ENCODE results near the gene ARID1A.

The ARID1A gene

DNA sequence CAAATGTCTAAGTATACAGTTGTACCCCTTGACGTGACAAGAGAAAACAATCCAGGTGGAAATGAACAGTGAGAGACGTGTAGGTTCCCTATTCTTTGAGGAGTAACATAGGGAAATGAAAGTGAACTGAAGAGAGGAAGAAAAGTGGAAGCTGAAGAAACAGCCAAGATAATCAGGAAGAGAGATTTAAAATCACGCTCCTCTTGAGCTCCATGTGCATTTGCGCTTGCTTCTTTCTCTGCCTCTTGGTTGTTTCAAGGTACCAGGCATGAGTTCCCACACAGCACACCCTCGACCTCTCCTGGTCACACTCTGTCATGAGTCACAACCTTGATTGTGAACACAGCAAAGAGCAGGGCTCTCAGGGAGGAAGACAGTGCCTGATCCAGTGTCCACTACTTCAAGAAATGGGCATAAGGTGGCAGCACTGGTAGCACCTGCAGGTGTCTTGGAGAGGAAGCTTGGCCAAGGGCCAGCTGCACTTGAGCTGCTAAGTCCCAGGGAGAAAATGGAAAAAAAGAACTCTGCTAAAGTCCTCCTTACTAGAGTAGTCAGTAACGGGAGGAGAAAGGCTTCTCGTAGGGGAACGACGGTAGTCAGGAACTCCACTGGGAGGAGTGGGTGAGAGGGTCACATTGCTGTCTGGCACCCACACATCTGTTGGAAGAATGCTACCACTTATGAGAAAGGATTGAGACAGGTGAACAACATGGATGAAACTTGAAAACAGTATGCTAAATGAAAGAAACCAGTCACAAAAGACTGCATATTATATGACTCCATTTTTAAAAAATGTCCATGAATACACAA, 18.3 kb upstream of the ARID1A start:
- no peak overlapping the region for H4K91ac ChIP-seq (ENCODE audit: low read depth, low read length, poor library complexity)
- H3K14ac ChIP-seq (ENCODE audit: low read length) = no peak overlapping the region
- no peak overlapping the region for H2BK5ac ChIP-seq (ENCODE audit: low read length)
- H3K36me3 ChIP-seq (replicated peaks in 1 of 2; ENCODE audit: control insufficient read depth in 2 of 2, insufficient read depth in 2 of 2, low read length in 2 of 2) = no peaks in the 10 kb centered on the region
- no peak overlapping the region for H3K18ac ChIP-seq (ENCODE audit: low read length)
- H2AFZ ChIP-seq (ENCODE audit: low read length) = peak overlapping the region; percentile 19
- H2AK5ac ChIP-seq (ENCODE audit: low read depth, low read length) = no peak overlapping the region
- DNase-seq (ENCODE audit: low spot score) = no peak
- no peak overlapping the region for H3K4me3 ChIP-seq (ENCODE audit: low read length in 2 of 2)
- H2BK120ac ChIP-seq (ENCODE audit: low read depth, low read length) = no peak overlapping the region
- no peaks in the 10 kb centered on the region for H3K79me1 ChIP-seq (ENCODE audit: low read depth, low read length)
- no peak overlapping the region for H3K4ac ChIP-seq (ENCODE audit: low read length)
- no peak overlapping the region for H2BK15ac ChIP-seq (ENCODE audit: low read length)
- H4K8ac ChIP-seq (ENCODE audit: low read depth, low read length) = no peak overlapping the region
- peaks cover 0 to 3% (median 0%) of the 10 kb centered on the region in 3 experiments for H3K27me3 ChIP-seq (ENCODE audit: control insufficient read depth in 3 of 3, insufficient read depth in 3 of 3, low read depth in 1 of 3, low read length in 3 of 3)
- H3K27ac ChIP-seq (replicated peaks; ENCODE audit: low read length) = no peak overlapping the region
- H3K4me1 ChIP-seq (ENCODE audit: control insufficient read depth in 2 of 2, insufficient read depth in 1 of 2, low read depth in 1 of 2, low read length in 2 of 2) = no peaks in the 10 kb centered on the region
- no peak overlapping the region for H2BK12ac ChIP-seq (ENCODE audit: low read length)
- H3K9me3 ChIP-seq (replicated peaks in 1 of 2; ENCODE audit: control insufficient read depth in 2 of 2, insufficient read depth in 1 of 2, low read depth in 1 of 2, low read length in 2 of 2) = no peaks in the 10 kb centered on the region
- H3K9ac ChIP-seq (ENCODE audit: low read depth, low read length, poor library complexity) = no peak overlapping the region
- WGBS, 2 donors (ENCODE audit: extremely low coverage in 2 of 2, insufficient read length in 2 of 2, insufficient replicate concordance in 1 of 2) = no CpG with 5 or more reads among the region's 9 CpGs
- no peak overlapping the region for H3K23ac ChIP-seq (ENCODE audit: low read depth, low read length, poor library complexity)
- H3K4me2 ChIP-seq (ENCODE audit: insufficient read depth, low read length, poor library complexity, severe bottlenecking) = no peak overlapping the region

DNA sequence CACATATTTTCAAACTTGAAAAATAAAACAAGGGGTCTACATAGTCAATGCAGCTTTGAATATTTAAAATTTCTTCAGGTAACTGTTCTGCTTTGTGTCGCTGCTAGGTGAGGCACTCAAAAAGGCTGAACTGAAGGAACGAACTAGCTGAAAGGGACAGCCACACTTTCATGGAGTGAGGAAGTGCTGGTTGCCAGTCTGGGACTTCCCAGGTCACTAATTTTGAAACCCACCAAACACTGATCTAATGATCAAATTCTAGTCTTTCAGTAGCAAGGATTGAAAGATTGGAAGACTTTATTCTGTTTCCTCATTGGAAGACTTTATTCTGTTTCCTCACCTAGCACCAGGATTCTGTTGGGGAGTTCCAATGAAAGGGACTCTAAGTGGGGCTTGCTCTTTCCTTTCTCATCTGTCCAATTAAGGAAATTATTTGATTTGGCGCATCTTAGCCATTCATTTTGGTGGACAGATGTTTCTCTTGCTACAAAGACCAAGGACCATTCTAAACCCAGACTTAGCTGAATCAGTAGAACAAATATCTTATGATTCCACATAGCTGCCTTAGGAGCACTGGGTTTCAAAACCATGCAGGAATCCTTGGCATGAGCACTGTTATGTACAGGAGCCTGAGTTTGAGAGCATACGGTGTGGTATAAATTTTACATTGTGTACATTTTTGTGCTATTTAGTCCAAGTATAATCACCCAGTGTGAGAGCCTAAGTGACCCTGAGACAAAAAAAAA, 10.9 kb upstream of the ARID1A start:
- no peak overlapping the region for H2BK120ac ChIP-seq (ENCODE audit: low read depth, low read length)
- WGBS, 2 donors (ENCODE audit: extremely low coverage in 2 of 2, insufficient read length in 2 of 2, insufficient replicate concordance in 1 of 2) = no CpG with 5 or more reads among the region's 4 CpGs
- no peak for DNase-seq (ENCODE audit: low spot score)

DNA sequence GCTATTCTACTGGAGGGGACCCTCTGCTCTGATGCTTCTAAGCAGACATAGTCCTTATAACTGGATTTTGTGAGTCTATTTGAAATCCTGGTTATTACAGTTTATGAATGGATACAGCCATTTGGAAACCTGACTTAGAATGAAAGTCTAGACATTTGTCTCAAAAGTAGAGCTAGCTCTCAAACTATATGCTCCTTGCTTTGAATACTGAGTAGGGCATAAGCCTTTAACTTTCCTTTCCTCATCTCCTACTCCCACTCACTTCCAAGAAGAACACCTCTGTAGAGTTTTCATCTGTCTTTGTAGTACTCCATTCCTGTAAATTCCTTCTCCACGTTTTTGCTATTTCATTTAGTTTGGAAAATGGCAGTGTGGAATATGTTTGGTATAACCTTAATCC, 9.0 kb upstream of the ARID1A start:
- Histone ChIP-seq H2AFZ (ENCODE audit: low read length) (no peak overlapping the region), H3K27ac (replicated peaks; ENCODE audit: low read length) (no peak overlapping the region), H3K4ac (ENCODE audit: low read length) (no peak overlapping the region), H3K23ac (ENCODE audit: low read depth, low read length, poor library complexity) (no peak overlapping the region), H3K14ac (ENCODE audit: low read length) (no peak overlapping the region), H3K4me1 (ENCODE audit: control insufficient read depth in 2 of 2, insufficient read depth in 1 of 2, low read depth in 1 of 2, low read length in 2 of 2) (no peaks in the 10 kb centered on the region), H2AK5ac (ENCODE audit: low read depth, low read length) (no peak overlapping the region), H4K8ac (ENCODE audit: low read depth, low read length) (no peak overlapping the region), H3K4me2 (ENCODE audit: insufficient read depth, low read length, poor library complexity, severe bottlenecking) (no peak overlapping the region), H3K36me3 (replicated peaks in 1 of 2; ENCODE audit: control insufficient read depth in 2 of 2, insufficient read depth in 2 of 2, low read length in 2 of 2) (no peaks in the 10 kb centered on the region), H3K79me1 (ENCODE audit: low read depth, low read length) (no peaks in the 10 kb centered on the region), H3K9me3 (replicated peaks in 1 of 2; ENCODE audit: control insufficient read depth in 2 of 2, insufficient read depth in 1 of 2, low read depth in 1 of 2, low read length in 2 of 2) (no peaks in the 10 kb centered on the region), H2BK120ac (ENCODE audit: low read depth, low read length) (no peak overlapping the region), H4K91ac (ENCODE audit: low read depth, low read length, poor library complexity) (no peak overlapping the region), H2BK12ac (ENCODE audit: low read length) (no peak overlapping the region), H2BK5ac (ENCODE audit: low read length) (no peak overlapping the region), H2BK15ac (ENCODE audit: low read length) (no peak overlapping the region), H3K18ac (ENCODE audit: low read length) (no peak overlapping the region), H3K9ac (ENCODE audit: low read depth, low read length, poor library complexity) (no peak overlapping the region), H3K4me3 (ENCODE audit: low read length in 2 of 2) (no peak overlapping the region), H3K27me3 (ENCODE audit: control insufficient read depth in 3 of 3, insufficient read depth in 3 of 3, low read depth in 1 of 3, low read length in 3 of 3) (no peaks in the 10 kb centered on the region)
- no CpG with 5 or more reads among the region's 1 CpG for WGBS, 2 donors (ENCODE audit: extremely low coverage in 2 of 2, insufficient read length in 2 of 2, insufficient replicate concordance in 1 of 2)
- DNase-seq (ENCODE audit: low spot score) = no peak

More for the DNA sequence above, 10.9 kb upstream of the ARID1A start:
- Histone ChIP-seq H3K9me3 (replicated peaks in 1 of 2; ENCODE audit: control insufficient read depth in 2 of 2, insufficient read depth in 1 of 2, low read depth in 1 of 2, low read length in 2 of 2) (no peaks in the 10 kb centered on the region), H3K14ac (ENCODE audit: low read length) (no peak overlapping the region), H2AK5ac (ENCODE audit: low read depth, low read length) (no peak overlapping the region), H2BK12ac (ENCODE audit: low read length) (no peak overlapping the region), H3K23ac (ENCODE audit: low read depth, low read length, poor library complexity) (no peak overlapping the region), H3K9ac (ENCODE audit: low read depth, low read length, poor library complexity) (no peak overlapping the region), H3K27me3 (ENCODE audit: control insufficient read depth in 3 of 3, insufficient read depth in 3 of 3, low read depth in 1 of 3, low read length in 3 of 3) (no peaks in the 10 kb centered on the region), H3K4me3 (ENCODE audit: low read length in 2 of 2) (no peak overlapping the region), H3K4ac (ENCODE audit: low read length) (no peak overlapping the region), H4K8ac (ENCODE audit: low read depth, low read length) (no peak overlapping the region), H3K18ac (ENCODE audit: low read length) (no peak overlapping the region), H3K79me1 (ENCODE audit: low read depth, low read length) (no peaks in the 10 kb centered on the region), H3K4me2 (ENCODE audit: insufficient read depth, low read length, poor library complexity, severe bottlenecking) (no peak overlapping the region), H2AFZ (ENCODE audit: low read length) (no peak overlapping the region), H3K27ac (replicated peaks; ENCODE audit: low read length) (no peak overlapping the region), H2BK5ac (ENCODE audit: low read length) (no peak overlapping the region), H3K36me3 (replicated peaks in 1 of 2; ENCODE audit: control insufficient read depth in 2 of 2, insufficient read depth in 2 of 2, low read length in 2 of 2) (no peaks in the 10 kb centered on the region), H2BK15ac (ENCODE audit: low read length) (no peak overlapping the region), H4K91ac (ENCODE audit: low read depth, low read length, poor library complexity) (no peak overlapping the region), H3K4me1 (ENCODE audit: control insufficient read depth in 2 of 2, insufficient read depth in 1 of 2, low read depth in 1 of 2, low read length in 2 of 2) (no peaks in the 10 kb centered on the region)

DNA sequence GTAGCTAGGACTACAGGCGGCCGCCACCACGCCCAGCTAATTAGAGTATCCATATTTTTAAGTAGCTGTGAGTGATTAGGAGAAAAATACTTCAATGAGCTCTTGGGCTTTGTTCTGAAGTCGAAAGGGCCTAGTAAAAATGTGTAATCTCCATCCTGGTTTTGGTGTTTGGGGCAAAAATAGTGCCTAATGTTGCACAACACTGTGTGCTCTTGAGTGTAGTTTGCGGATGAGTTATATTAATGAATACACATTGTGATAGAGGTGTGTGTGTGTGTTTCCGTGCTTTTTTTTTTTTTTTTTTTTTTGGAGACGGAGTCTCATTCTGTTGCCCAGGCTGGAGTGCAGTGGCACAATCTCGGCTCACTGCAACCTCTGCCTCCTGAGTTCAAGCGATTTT, 6.3 kb upstream of the ARID1A start:
- no peak overlapping the region for H2BK5ac ChIP-seq (ENCODE audit: low read length)
- no peak overlapping the region for H3K27ac ChIP-seq (replicated peaks; ENCODE audit: low read length)

More for the DNA sequence above, 6.3 kb upstream of the ARID1A start:
- Histone ChIP-seq H3K9ac (ENCODE audit: low read depth, low read length, poor library complexity) (no peak overlapping the region), H2BK120ac (ENCODE audit: low read depth, low read length) (no peak overlapping the region), H3K9me3 (replicated peaks in 1 of 2; ENCODE audit: control insufficient read depth in 2 of 2, insufficient read depth in 1 of 2, low read depth in 1 of 2, low read length in 2 of 2) (no peaks in the 10 kb centered on the region), H4K8ac (ENCODE audit: low read depth, low read length) (no peak overlapping the region), H3K27me3 (ENCODE audit: control insufficient read depth in 3 of 3, insufficient read depth in 3 of 3, low read depth in 1 of 3, low read length in 3 of 3) (no peaks in the 10 kb centered on the region), H3K14ac (ENCODE audit: low read length) (no peak overlapping the region), H3K4ac (ENCODE audit: low read length) (no peak overlapping the region), H2BK15ac (ENCODE audit: low read length) (no peak overlapping the region), H3K79me1 (ENCODE audit: low read depth, low read length) (no peaks in the 10 kb centered on the region), H2AFZ (ENCODE audit: low read length) (no peak overlapping the region), H3K18ac (ENCODE audit: low read length) (no peak overlapping the region), H2BK12ac (ENCODE audit: low read length) (no peak overlapping the region), H3K4me2 (ENCODE audit: insufficient read depth, low read length, poor library complexity, severe bottlenecking) (no peak overlapping the region), H3K4me3 (ENCODE audit: low read length in 2 of 2) (no peak overlapping the region), H2AK5ac (ENCODE audit: low read depth, low read length) (no peak overlapping the region), H4K91ac (ENCODE audit: low read depth, low read length, poor library complexity) (no peak overlapping the region), H3K4me1 (ENCODE audit: control insufficient read depth in 2 of 2, insufficient read depth in 1 of 2, low read depth in 1 of 2, low read length in 2 of 2) (peaks cover 10 to 11% of the 10 kb centered on the region in 2 donors), H3K36me3 (replicated peaks in 1 of 2; ENCODE audit: control insufficient read depth in 2 of 2, insufficient read depth in 2 of 2, low read length in 2 of 2) (no peaks in the 10 kb centered on the region), H3K23ac (ENCODE audit: low read depth, low read length, poor library complexity) (no peak overlapping the region)
- DNase-seq (ENCODE audit: low spot score) = no peak
- WGBS, 2 donors (ENCODE audit: extremely low coverage in 2 of 2, insufficient read length in 2 of 2, insufficient replicate concordance in 1 of 2) = no CpG with 5 or more reads among the region's 9 CpGs
